Upper lobe of right lung (tissue), 1 donor: ENCODE measurements around the gene PDE4B. TPM values are rescaled to one million over a fixed set of nuclear protein-coding genes. Genes with fewer than 3 reads are reported as not detected.
A peak's percentile ranks its signal among the peaks of the same experiment; 100 is the strongest.
"Not testable (repeated sequence)": the region's sequence is repeated elsewhere in the genome, so short reads cannot be mapped to it uniquely, and the experiment has no call there.

Experiments
- ATAC-seq: fragments of 200-7000 bp; cut with Tn5 transposase; one replicate; pipeline ENCODE4 v1.9.1; 2020; ENCODE audit warnings: mild to moderate bottlenecking, moderate library complexity
- DNase-seq: peaks from one replicate; pipeline ENCODE4 v3.0.0-alpha.2; 2020
- H3K27ac ChIP-seq: fragments of 200-600 bp; one replicate; pipeline ENCODE4 v1.8.0; 2022
- H3K27me3 ChIP-seq: fragments of 200-600 bp; one replicate; pipeline ENCODE4 v1.8.0; 2022; ENCODE audit warnings: mild to moderate bottlenecking
- H3K36me3 ChIP-seq: fragments of 200-600 bp; one replicate; pipeline ENCODE4 v1.8.0; 2022
- H3K4me1 ChIP-seq: fragments of 200-600 bp; one replicate; pipeline ENCODE4 v1.8.0; 2022
- H3K4me3 ChIP-seq: fragments of 200-600 bp; one replicate; pipeline ENCODE4 v1.8.0; 2022; ENCODE audit warnings: mild to moderate bottlenecking
- H3K9me3 ChIP-seq: fragments of 200-600 bp; one replicate; pipeline ENCODE4 v1.8.0; 2022
- intact Hi-C: fragments of 100-400 bp; cut with DNase I; formaldehyde crosslinking; loops from one replicate; pipeline ENCODE4 v1.11.0; 2022
- total RNA-seq: library from RNA; stranded (reverse); fragmentation: NEBNext Ultra II Directional; extraction: Animal tissue kit (Norgen Biotek cat#: 25700); gene quantifications from one replicate; pipeline ENCODE4 v1.2.1, GENCODE V29; 2021
- TF ChIP-seq, protein P1 (sequence below): fragments of 200-600 bp; IDR thresholded peaks from one replicate; pipeline ENCODE4 v1.8.0; 2022; ENCODE audit warnings: antibody characterized with exemption
- donor health status: DM: no; HTN: yes; CAD: no; lungs with severe emphysema.

PDE4B gene
- total RNA-seq, 1 donor from 2014 or later, result 14.3 TPM

DNA sequence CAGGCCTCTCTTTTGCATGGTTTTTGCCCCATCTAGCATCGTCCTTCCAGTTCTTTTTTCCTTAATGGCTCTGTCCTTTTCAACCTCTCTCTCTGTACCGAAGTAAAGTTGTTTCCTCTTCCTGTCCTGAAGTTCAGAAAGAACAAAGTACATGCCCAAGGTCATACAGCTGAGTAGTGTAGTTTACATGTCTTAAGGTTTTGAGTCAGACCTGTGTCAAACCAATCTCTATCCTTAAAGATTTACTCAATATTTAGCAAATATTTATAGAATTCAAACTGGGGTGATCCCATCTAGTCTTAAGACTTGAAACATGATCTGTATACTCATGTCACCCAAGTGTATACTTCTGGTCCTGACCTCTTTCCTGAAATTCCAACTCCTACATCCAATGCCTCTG lies 622.6 kb downstream of the PDE4B start:
- Histone ChIP-seq H3K4me1 (peaks cover 17% of the 10 kb centered on the region), H3K4me3 (no peak overlapping the region), H3K27me3 (no peaks in the 10 kb centered on the region), H3K27ac (no peak overlapping the region), H3K36me3 (no peaks in the 10 kb centered on the region), H3K9me3 (no peaks in the 10 kb centered on the region)
- TF ChIP-seq, protein P1, sequence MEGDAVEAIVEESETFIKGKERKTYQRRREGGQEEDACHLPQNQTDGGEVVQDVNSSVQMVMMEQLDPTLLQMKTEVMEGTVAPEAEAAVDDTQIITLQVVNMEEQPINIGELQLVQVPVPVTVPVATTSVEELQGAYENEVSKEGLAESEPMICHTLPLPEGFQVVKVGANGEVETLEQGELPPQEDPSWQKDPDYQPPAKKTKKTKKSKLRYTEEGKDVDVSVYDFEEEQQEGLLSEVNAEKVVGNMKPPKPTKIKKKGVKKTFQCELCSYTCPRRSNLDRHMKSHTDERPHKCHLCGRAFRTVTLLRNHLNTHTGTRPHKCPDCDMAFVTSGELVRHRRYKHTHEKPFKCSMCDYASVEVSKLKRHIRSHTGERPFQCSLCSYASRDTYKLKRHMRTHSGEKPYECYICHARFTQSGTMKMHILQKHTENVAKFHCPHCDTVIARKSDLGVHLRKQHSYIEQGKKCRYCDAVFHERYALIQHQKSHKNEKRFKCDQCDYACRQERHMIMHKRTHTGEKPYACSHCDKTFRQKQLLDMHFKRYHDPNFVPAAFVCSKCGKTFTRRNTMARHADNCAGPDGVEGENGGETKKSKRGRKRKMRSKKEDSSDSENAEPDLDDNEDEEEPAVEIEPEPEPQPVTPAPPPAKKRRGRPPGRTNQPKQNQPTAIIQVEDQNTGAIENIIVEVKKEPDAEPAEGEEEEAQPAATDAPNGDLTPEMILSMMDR, result no peak
- DNase-seq (no peak), ATAC-seq (no peak)
- intact Hi-C loops, result no loop called here

DNA sequence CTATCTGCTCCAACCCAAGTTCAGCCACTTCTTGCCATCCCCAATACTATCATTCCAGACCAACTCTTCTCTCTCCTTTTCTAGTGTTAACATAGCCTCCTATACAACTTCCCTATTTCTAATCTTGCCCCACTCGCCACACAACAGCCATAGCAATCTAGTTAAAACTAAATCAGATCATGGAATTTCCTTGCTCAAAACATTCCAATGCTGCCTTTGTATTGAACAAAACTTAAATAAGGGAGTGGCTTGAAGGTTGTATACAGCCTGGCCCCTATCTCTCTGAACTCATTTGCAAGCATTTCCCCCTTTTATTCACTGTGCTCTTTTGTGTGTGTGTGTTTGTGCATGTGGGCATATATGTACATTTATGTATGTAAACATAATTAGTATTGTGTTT lies 623.2 kb downstream of the PDE4B start:
- Histone ChIP-seq H3K27ac (no peak overlapping the region), H3K9me3 (no peaks in the 10 kb centered on the region), H3K36me3 (no peaks in the 10 kb centered on the region), H3K27me3 (no peaks in the 10 kb centered on the region), H3K4me3 (no peak overlapping the region), H3K4me1 (peaks cover 17% of the 10 kb centered on the region)
- intact Hi-C loops, result no loop called here
- TF ChIP-seq, protein P1, result no peak
- ATAC-seq, result peak; percentile 60
- DNase-seq, result no peak

DNA sequence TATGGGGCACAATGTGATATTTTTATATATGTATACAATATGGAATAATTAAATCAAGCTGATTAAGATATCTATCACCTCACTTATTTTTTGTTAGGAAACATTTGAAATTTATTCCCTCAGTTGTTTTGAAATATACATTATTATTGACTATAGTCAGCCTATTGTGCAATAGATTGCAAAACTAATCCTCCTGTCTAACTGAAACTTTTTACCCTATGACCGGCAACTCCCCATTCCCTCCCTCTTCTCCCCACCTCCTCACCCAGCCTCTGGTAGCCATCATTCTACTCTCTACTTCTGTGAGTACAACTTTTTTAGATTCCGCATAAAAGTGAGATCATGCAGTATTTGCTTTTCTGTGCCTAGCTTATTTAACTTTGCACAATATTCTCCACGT lies 623.6 kb downstream of the PDE4B start:
- peak; percentile 76 for ATAC-seq
- Histone ChIP-seq H3K4me1 (peaks cover 17% of the 10 kb centered on the region), H3K36me3 (no peaks in the 10 kb centered on the region), H3K27me3 (no peaks in the 10 kb centered on the region), H3K4me3 (no peak overlapping the region), H3K9me3 (no peaks in the 10 kb centered on the region), H3K27ac (no peak overlapping the region)
- intact Hi-C loops, result no loop called here
- TF ChIP-seq, protein P1, result no peak
- DNase-seq, result no peak

DNA sequence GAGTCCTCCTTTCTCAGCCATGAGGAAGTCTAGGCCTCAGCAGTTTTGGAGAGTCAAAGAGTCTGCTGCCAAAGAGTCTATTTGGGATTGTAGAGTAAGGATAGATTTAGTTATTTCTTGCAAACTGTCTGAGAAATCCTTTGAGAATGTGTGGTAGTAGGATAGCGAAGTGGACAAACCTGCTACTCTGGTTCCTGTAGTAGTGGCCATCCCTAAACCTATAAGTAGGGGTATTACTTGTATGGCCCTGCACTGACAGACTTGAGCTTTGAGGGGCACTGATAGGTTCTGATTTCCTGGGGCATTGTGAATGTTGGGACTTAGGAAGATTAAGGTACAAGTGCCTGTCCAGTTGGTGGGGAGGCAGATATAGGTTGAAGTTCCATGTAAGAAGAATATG lies 625.3 kb downstream of the PDE4B start:
- intact Hi-C loops, result no loop called here
- DNase-seq (no peak), ATAC-seq (no peak)
- Histone ChIP-seq H3K36me3 (no peaks in the 10 kb centered on the region), H3K4me3 (no peak overlapping the region), H3K4me1 (peaks cover 9% of the 10 kb centered on the region), H3K9me3 (no peaks in the 10 kb centered on the region), H3K27me3 (no peaks in the 10 kb centered on the region), H3K27ac (no peak overlapping the region)
- TF ChIP-seq, protein P1, result no peak

DNA sequence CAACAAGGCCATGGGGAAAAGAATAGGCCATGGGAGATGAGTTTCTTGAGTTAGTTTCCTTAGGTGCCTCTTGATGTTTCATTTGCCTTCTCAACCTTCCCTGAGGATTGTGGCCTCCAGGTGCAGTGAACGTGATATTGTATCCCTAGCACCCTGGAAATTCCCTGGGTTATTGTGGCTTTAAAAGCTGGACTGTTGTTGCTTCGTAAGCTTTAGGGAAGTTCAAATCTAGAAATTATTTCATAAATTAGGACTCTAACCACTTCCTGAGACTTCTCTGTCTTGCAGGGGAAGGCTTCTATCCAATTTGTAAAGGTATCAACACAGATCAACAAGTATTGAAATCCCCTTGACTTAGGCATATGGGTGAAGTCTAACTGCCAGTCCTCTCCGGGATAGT lies 627.5 kb downstream of the PDE4B start:
- intact Hi-C loops, H3K27me3 ChIP-seq, H3K4me1 ChIP-seq, H3K36me3 ChIP-seq, H3K4me3 ChIP-seq, DNase-seq, H3K27ac ChIP-seq, ATAC-seq, H3K9me3 ChIP-seq: not testable (repeated sequence)

DNA sequence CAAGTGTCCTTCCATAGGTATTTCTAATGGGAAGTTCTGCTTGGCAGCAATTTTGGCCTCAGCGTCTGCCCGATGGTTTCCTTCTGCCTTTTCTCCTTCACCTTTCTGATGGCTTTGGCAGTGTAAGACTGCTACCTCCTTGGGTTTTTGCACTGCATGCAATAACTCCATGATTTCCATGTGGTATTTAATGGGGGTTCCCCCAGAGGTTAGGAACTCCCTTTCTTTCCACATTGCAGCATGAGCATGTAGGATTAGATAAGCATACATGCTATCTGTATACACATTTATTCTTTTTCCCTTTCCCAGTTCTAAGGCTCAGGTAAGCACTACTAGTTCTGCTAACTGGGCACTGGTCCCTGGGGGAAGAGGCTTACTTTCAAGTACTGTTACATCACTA lies 628.2 kb downstream of the PDE4B start:
- DNase-seq, H3K4me1 ChIP-seq, H3K4me3 ChIP-seq, H3K27ac ChIP-seq, intact Hi-C loops, H3K9me3 ChIP-seq, H3K36me3 ChIP-seq, ATAC-seq, H3K27me3 ChIP-seq: not testable (repeated sequence)

DNA sequence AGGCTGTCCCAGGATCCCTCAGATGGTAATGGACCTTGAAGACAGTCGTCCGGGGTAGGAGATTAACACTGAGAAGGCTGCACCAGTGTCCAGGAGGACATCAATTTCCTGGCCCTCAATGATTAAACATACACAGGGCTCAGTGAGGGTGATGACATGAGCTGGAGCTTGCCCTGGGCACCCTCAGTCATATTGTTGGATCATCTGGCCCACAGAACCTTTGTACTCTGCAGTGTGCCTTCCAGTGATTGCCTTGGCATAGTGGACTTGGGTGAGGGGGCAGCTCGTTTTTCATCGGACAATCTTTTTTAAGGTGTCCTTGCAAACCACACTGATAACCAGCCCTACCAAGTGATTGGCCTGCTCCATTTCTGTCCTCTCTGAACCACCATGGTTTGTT lies 630.1 kb downstream of the PDE4B start:
- TF ChIP-seq, protein P1, result no peak
- H3K4me3 ChIP-seq, result no peak overlapping the region
- intact Hi-C loops, result no loop called here

More for the DNA sequence above, 630.1 kb downstream of the PDE4B start:
- no peak for ATAC-seq
- Histone ChIP-seq H3K9me3 (no peaks in the 10 kb centered on the region), H3K36me3 (no peaks in the 10 kb centered on the region), H3K4me1 (no peaks in the 10 kb centered on the region), H3K27ac (no peak overlapping the region), H3K27me3 (no peaks in the 10 kb centered on the region)
- no peak for DNase-seq
